A673 (cell line): ENCODE results near the gene DCLRE1A. TPM values are rescaled to one million over a fixed set of nuclear protein-coding genes. Genes with fewer than 3 reads are reported as not detected.
A peak's percentile ranks its signal among the peaks of the same experiment; 100 is the strongest.

Experiments used
- BruUV-seq: library from RNA; stranded (reverse); fragments of 400-500 nt; replicated peaks from 2 replicates; lab custom pipeline; 2021; lab: Mats Ljungman, UMichigan
- CTCF ChIA-PET: fragments of 300-600 bp; sonication (Branson Sonifier 250); formaldehyde crosslinking; loops from one replicate; lab custom pipeline; 2022; ENCODE audit warnings: antibody characterized with exemption; lab: Charles Lee
- POLR2A ChIA-PET: fragments of 300-600 bp; sonication (Branson Sonifier 250); formaldehyde crosslinking; loops from one replicate; lab custom pipeline; 2022; ENCODE audit warnings: antibody characterized with exemption; ENCODE audit not compliant: low non-redundant PET; lab: Charles Lee
- DNase-seq: peaks from one replicate; pipeline ENCODE4 v3.0.0-alpha.2; 2015; ENCODE audit warnings: low spot score
- H3K27ac ChIP-seq: fragments of 200-600 bp; sonication (generic); 2 replicates; pipeline ENCODE4 v1.5.1; 2016; ENCODE audit warnings: mixed run types, low read depth, mild to moderate bottlenecking, mixed read lengths, antibody characterized with exemption, low read length; ENCODE audit not compliant: poor library complexity, severe bottlenecking
- H3K27me3 ChIP-seq: fragments of 200-600 bp; sonication (generic); replicated peaks from 2 replicates; pipeline ENCODE4 v1.6.1; 2017; ENCODE audit warnings: mixed run types, low read depth, mild to moderate bottlenecking, mixed read lengths, antibody characterized with exemption, low read length; ENCODE audit not compliant: insufficient read depth, poor library complexity
- H3K36me3 ChIP-seq: fragments of 200-600 bp; sonication (generic); 2 replicates; pipeline ENCODE4 v1.6.1; 2016; ENCODE audit warnings: mixed run types, mild to moderate bottlenecking, mixed read lengths, antibody characterized with exemption, low read length; ENCODE audit not compliant: insufficient read depth, poor library complexity, severe bottlenecking
- H3K4me1 ChIP-seq: fragments of 200-600 bp; sonication (generic); 2 replicates; pipeline ENCODE4 v1.6.1; 2017; ENCODE audit warnings: mixed run types, mild to moderate bottlenecking, mixed read lengths, antibody characterized with exemption, low read length; ENCODE audit not compliant: insufficient read depth, poor library complexity, severe bottlenecking
- H3K4me3 ChIP-seq: fragments of 200-600 bp; sonication (generic); 2 replicates; pipeline ENCODE4 v1.5.1; 2016; ENCODE audit warnings: low read depth, mixed run types, mild to moderate bottlenecking, mixed read lengths, low read length; ENCODE audit not compliant: poor library complexity, severe bottlenecking
- H3K9me3 ChIP-seq: fragments of 200-600 bp; sonication (generic); 2 replicates; pipeline ENCODE4 v1.6.1; 2016; ENCODE audit warnings: mixed run types, low read depth, mild to moderate bottlenecking, mixed read lengths, antibody characterized with exemption, low read length; ENCODE audit not compliant: poor library complexity, severe bottlenecking
- CTCF ChIP-seq: fragments of 300-800, 200-600 bp; sonication (generic); conservative IDR thresholded peaks from 2 replicates; pipeline ENCODE4 v1.5.1; 2017; ENCODE audit warnings: low read depth, mild to moderate bottlenecking, antibody characterized with exemption, low read length, moderate library complexity, mixed read lengths
- EZH2 ChIP-seq: fragments of 200-600 bp; sonication (generic); IDR thresholded peaks from 2 replicates; pipeline ENCODE4 v1.6.1; 2017; ENCODE audit warnings: borderline replicate concordance, low read depth, mild to moderate bottlenecking, mixed read lengths, antibody characterized with exemption, low read length; ENCODE audit not compliant: poor library complexity, severe bottlenecking
- intact Hi-C: fragments of 100-400 bp; cut with micrococcal nuclease; formaldehyde crosslinking; loops from one replicate; pipeline ENCODE4 v1.10.0; 2022; ENCODE audit not compliant: unreplicated experiment
- total RNA-seq: library from RNA; stranded (reverse); gene quantifications from 2 replicates; pipeline ENCODE4 v1.2.3, GENCODE V29; 2021

Gene DCLRE1A
- total RNA-seq, 1 experiment from 2014 or later, result 75.6 TPM

- intact Hi-C loops, result no loop called here
- CTCF ChIA-PET, result no interaction called here
- POLR2A ChIA-PET, result no interaction called here
- Histone ChIP-seq H3K4me1 (peaks cover 27% of the 10 kb centered on the region), H3K27me3 (no peaks in the 10 kb centered on the region), H3K36me3 (peaks cover 40% of the 10 kb centered on the region), H3K4me3 (peak overlapping the region; percentile 3), H3K27ac (peak overlapping the region; percentile 43), H3K9me3 (peaks cover 8% of the 10 kb centered on the region)
- BruUV-seq, result no TSS peak
- TF ChIP-seq CTCF (no peak), EZH2 (no peak)
- DNase-seq, result peak; percentile 58
These were observed 12.0 kb upstream of the DCLRE1A start for GRCh38 chr10:113865901-113866300.

- Histone ChIP-seq H3K4me3 (no peak overlapping the region), H3K36me3 (peaks cover 56% of the 10 kb centered on the region), H3K27me3 (no peaks in the 10 kb centered on the region), H3K9me3 (peaks cover 8% of the 10 kb centered on the region), H3K27ac (no peak overlapping the region), H3K4me1 (peaks cover 33% of the 10 kb centered on the region)
- no peak for DNase-seq
- ChIA-PET POLR2A (no interaction called here), CTCF (no interaction called here)
- intact Hi-C loops, result no loop called here
- BruUV-seq, result no TSS peak
- TF ChIP-seq CTCF (no peak), EZH2 (no peak)
These were observed 5.4 kb upstream of the DCLRE1A start for GRCh38 chr10:113859261-113859660.

GRCh38 chr10:113858541-113858940, 4.7 kb upstream of the DCLRE1A start:
- no peak for TF ChIP-seq CTCF
- Histone ChIP-seq H3K27ac (peak overlapping the region; percentile 19), H3K36me3 (peaks cover 49% of the 10 kb centered on the region), H3K27me3 (no peaks in the 10 kb centered on the region), H3K4me1 (peaks cover 33% of the 10 kb centered on the region), H3K9me3 (peaks cover 5% of the 10 kb centered on the region), H3K4me3 (peak overlapping the region; percentile 76)
- intact Hi-C loops, result no loop called here
- CTCF ChIA-PET, result no interaction called here
- BruUV-seq, result no TSS peak
- DNase-seq, result peak; percentile 49
- POLR2A ChIA-PET, result no interaction called here
